ENCODE results near the gene SYNGAP1. TPM values are rescaled to one million over a fixed set of nuclear protein-coding genes. Genes with fewer than 3 reads are reported as not detected.

Gene SYNGAP1
- polyA plus RNA-seq, 1 donor (not counting 4 experiments of a cell fraction or from before 2014, with no cell fraction given), result 2.1 TPM

DNA sequence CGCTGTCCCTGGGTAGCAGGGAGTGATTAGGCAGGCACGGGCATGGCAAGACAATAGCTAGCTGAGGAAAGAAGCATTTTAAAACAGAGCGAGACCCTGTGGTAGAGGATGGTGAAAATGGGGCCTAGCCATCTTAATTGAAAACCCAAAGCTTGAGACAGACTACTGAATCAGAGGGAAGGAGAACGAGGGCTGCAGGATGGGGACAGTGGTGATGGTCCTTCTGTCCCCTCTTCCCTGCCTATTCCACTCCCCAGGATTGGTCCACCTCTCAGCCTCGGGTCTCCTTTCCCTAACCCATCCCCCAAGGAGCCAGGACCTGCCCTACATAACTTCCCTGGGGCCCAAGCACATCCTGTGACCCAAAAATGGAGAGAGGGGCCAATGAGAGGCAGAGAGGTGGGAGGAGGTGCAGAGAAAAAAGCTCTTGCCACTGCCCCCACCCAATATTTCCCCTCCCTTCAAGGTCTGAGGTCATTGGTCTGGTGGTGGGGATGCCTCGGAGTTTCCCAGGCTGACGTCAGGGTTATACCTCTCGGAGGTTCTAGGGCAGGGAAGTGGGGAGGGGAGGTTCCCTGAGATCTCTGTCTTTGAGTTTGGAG lies 1.1 kb upstream of the SYNGAP1 start:
- Histone ChIP-seq H4K20me1 (ENCODE audit: control insufficient read depth, extremely low read depth, insufficient read depth, low read length) (peaks cover 5% of the 10 kb centered on the region), H3K4me3 (ENCODE audit: control insufficient read depth in 2 of 3, extremely low read depth in 1 of 3, insufficient read depth in 2 of 3, low read depth in 1 of 3, low read length in 3 of 3) (peak overlapping the region in 2 of 3 experiments; percentile 24 to 64), H3K9me3 (ENCODE audit: control insufficient read depth, low read depth, low read length) (no peaks in the 10 kb centered on the region), H3K27me3 (ENCODE audit: control insufficient read depth, extremely low read depth, insufficient read depth, low read length) (no peaks in the 10 kb centered on the region), H3K27ac (ENCODE audit: control insufficient read depth, insufficient read depth, low read length) (peak overlapping the region; percentile 93), H3K4me1 (ENCODE audit: control insufficient read depth, extremely low read depth, insufficient read depth, low read length) (peaks cover 25% of the 10 kb centered on the region), H3K4me2 (ENCODE audit: control insufficient read depth, extremely low read depth, insufficient read depth, low read depth, low read length) (peak overlapping the region; percentile 92), H3K9me1 (ENCODE audit: control insufficient read depth, extremely low read depth, insufficient read depth, low read length) (no peaks in the 10 kb centered on the region), H3K36me3 (ENCODE audit: control insufficient read depth in 2 of 2, extremely low read depth in 1 of 2, insufficient read depth in 2 of 2, low read length in 2 of 2) (peaks cover 16 to 27% of the 10 kb centered on the region in 2 experiments), H2AFZ (ENCODE audit: control insufficient read depth, low read length) (peak overlapping the region; percentile 83), H3K9ac (ENCODE audit: control insufficient read depth, extremely low read depth, insufficient read depth, low read length) (peak overlapping the region; percentile 81), H3K79me2 (ENCODE audit: control insufficient read depth, insufficient read depth, low read length) (peaks cover 24% of the 10 kb centered on the region)
- FAIRE-seq (no peak), DNase-seq (ENCODE audit: low read depth, low spot score) (no peak)
- dilution Hi-C loops (cut with MboI; ENCODE audit: extremely low pct_ligation_motif_present, low sequenced_read_pairs), result no loop called here
- TF ChIP-seq, protein P1, sequence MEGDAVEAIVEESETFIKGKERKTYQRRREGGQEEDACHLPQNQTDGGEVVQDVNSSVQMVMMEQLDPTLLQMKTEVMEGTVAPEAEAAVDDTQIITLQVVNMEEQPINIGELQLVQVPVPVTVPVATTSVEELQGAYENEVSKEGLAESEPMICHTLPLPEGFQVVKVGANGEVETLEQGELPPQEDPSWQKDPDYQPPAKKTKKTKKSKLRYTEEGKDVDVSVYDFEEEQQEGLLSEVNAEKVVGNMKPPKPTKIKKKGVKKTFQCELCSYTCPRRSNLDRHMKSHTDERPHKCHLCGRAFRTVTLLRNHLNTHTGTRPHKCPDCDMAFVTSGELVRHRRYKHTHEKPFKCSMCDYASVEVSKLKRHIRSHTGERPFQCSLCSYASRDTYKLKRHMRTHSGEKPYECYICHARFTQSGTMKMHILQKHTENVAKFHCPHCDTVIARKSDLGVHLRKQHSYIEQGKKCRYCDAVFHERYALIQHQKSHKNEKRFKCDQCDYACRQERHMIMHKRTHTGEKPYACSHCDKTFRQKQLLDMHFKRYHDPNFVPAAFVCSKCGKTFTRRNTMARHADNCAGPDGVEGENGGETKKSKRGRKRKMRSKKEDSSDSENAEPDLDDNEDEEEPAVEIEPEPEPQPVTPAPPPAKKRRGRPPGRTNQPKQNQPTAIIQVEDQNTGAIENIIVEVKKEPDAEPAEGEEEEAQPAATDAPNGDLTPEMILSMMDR (optimal IDR thresholded peaks at IDR 0.05 in 1 of 3, IDR thresholded peaks at IDR 0.05 in 1 of 3, conservative IDR thresholded peaks at IDR 0.05 in 1 of 3; ENCODE audit: extremely low read depth in 1 of 3, insufficient read depth in 2 of 3, low read length in 3 of 3), result no peak
- no peak for TF ChIP-seq EZH2 (IDR thresholded peaks at IDR 0.05; ENCODE audit: low read length)

DNA sequence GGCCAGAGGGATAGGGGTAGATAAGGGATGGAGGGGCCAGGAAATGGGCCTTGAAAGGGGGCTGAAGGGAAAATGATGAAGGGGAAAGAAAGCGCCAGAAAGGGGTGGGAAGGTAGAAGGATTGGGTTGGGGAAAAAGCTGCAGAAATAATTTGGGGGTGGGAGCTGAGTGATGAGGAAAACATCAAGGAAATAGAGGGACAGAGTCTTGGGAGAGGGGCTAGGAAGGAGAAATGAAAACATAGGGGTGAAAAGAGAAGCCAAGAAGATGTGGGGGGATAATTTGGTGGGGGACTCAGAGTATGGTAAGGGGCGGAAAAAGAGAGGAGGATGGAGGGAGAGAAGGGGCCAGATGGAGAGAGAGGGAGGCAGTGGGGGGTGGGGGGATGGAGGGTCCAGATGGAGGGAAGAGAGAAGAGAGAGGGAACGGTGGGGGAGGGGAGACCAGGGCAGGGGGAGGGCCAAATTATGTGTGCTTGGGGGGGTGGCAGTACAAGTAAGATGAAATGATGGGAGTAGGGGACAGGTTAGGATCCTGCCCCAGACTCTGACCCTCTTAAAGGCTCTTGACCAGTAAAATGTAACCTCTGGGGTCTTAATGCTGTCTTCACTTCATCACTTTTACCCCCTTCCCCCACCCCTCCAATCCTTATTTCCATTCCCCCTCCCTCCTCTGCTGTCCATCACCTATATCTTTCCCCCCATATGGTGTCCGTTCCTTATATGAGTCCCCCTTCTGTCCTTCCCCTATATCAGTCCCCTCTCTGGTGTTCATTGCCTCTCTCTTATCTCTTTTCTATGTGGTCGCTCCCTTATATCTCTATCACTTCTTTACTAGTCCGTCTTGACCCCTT lies 852 bp downstream of the SYNGAP1 start:
- no peak overlapping the region for H2AFZ ChIP-seq (ENCODE audit: control insufficient read depth, low read length)
- peaks cover 5 to 14% of the 10 kb centered on the region in 2 experiments for H3K36me3 ChIP-seq (ENCODE audit: control insufficient read depth in 2 of 2, extremely low read depth in 1 of 2, insufficient read depth in 2 of 2, low read length in 2 of 2)
- no peak for DNase-seq (ENCODE audit: low read depth, low spot score)
- no peaks in the 10 kb centered on the region for H3K27me3 ChIP-seq (ENCODE audit: control insufficient read depth, extremely low read depth, insufficient read depth, low read length)
- H3K4me2 ChIP-seq (ENCODE audit: control insufficient read depth, extremely low read depth, insufficient read depth, low read depth, low read length), result no peak overlapping the region
- TF ChIP-seq, protein P1 (optimal IDR thresholded peaks at IDR 0.05 in 1 of 3, IDR thresholded peaks at IDR 0.05 in 1 of 3, conservative IDR thresholded peaks at IDR 0.05 in 1 of 3; ENCODE audit: extremely low read depth in 1 of 3, insufficient read depth in 2 of 3, low read length in 3 of 3), result no peak
- TF ChIP-seq EZH2 (IDR thresholded peaks at IDR 0.05; ENCODE audit: low read length), result no peak
- H3K9me1 ChIP-seq (ENCODE audit: control insufficient read depth, extremely low read depth, insufficient read depth, low read length), result no peaks in the 10 kb centered on the region
- no peak overlapping the region for H3K4me3 ChIP-seq (ENCODE audit: control insufficient read depth in 2 of 3, extremely low read depth in 1 of 3, insufficient read depth in 2 of 3, low read depth in 1 of 3, low read length in 3 of 3)
- peaks cover 5% of the 10 kb centered on the region for H4K20me1 ChIP-seq (ENCODE audit: control insufficient read depth, extremely low read depth, insufficient read depth, low read length)
- peaks cover 19% of the 10 kb centered on the region for H3K79me2 ChIP-seq (ENCODE audit: control insufficient read depth, insufficient read depth, low read length)
- no peak overlapping the region for H3K9ac ChIP-seq (ENCODE audit: control insufficient read depth, extremely low read depth, insufficient read depth, low read length)
- no peak for FAIRE-seq
- peaks cover 33% of the 10 kb centered on the region for H3K4me1 ChIP-seq (ENCODE audit: control insufficient read depth, extremely low read depth, insufficient read depth, low read length)
- dilution Hi-C loops (cut with MboI; ENCODE audit: extremely low pct_ligation_motif_present, low sequenced_read_pairs), result no loop called here
- no peak overlapping the region for H3K27ac ChIP-seq (ENCODE audit: control insufficient read depth, insufficient read depth, low read length)
- no peaks in the 10 kb centered on the region for H3K9me3 ChIP-seq (ENCODE audit: control insufficient read depth, low read depth, low read length)
